ENCODE results near the gene MUC6.

- TF ChIP-seq POLR2A (IDR thresholded peaks at IDR 0.05) = no peak
- TF ChIP-seq CTCF (IDR thresholded peaks at IDR 0.05) = no peak
These were observed 29.2 kb downstream of the MUC6 start for GRCh38 chr11:1007279-1007678.

Data from testis (tissue), 2 donors.